PC-9 (cell line): Measurements from ENCODE around the gene CYBA. TPM values are rescaled to one million over a fixed set of nuclear protein-coding genes. Genes with fewer than 3 reads are reported as not detected.

Source experiments
- BruUV-seq: library from RNA; stranded (reverse); fragments of 400-500 nt; replicated peaks from 2 replicates; lab custom pipeline; 2021; lab: Mats Ljungman, UMichigan
- CTCF ChIA-PET: fragments of 300-600 bp; sonication (Branson Sonifier 250); formaldehyde crosslinking; loops from one replicate; lab custom pipeline; 2022; ENCODE audit warnings: antibody characterized with exemption; lab: Charles Lee
- POLR2A ChIA-PET: fragments of 300-600 bp; sonication (Branson Sonifier 250); formaldehyde crosslinking; loops from one replicate; lab custom pipeline; 2022; ENCODE audit warnings: antibody characterized with exemption; ENCODE audit not compliant: unreplicated experiment; lab: Charles Lee
- DNase-seq, 2 experiments: peaks; one replicate each; pipeline versions ENCODE4 v3.0.0 to v3.0.0-alpha.2; 2015 to 2022; ENCODE audit warnings: mixed read lengths in 1 of 2
- H2AFZ ChIP-seq: fragments of 200-600 bp; sonication (generic); 2 replicates; pipeline ENCODE4 v1.8.1; 2017; ENCODE audit warnings: antibody characterized with exemption
- H3F3A ChIP-seq: fragments of 200-600 bp; sonication (generic); 2 replicates; pipeline ENCODE4 v1.8.1; 2017; ENCODE audit warnings: antibody characterized with exemption, mild to moderate bottlenecking, low read depth; ENCODE audit not compliant: insufficient read depth
- H3K27ac ChIP-seq: fragments of 200-600 bp; sonication (generic); 2 replicates; pipeline ENCODE4 v1.6.1; 2016; ENCODE audit warnings: mixed run types
- H3K27me3 ChIP-seq: fragments of 200-600 bp; sonication (generic); 2 replicates; pipeline ENCODE4 v1.6.1; 2016; ENCODE audit warnings: low read depth, mixed run types; ENCODE audit not compliant: insufficient read depth
- H3K36me3 ChIP-seq: fragments of 200-600 bp; sonication (generic); 2 replicates; pipeline ENCODE4 v1.6.1; 2016; ENCODE audit warnings: low read depth, mixed run types
- H3K4me1 ChIP-seq: fragments of 200-600 bp; sonication (generic); replicated peaks from 2 replicates; pipeline ENCODE4 v1.6.1; 2016; ENCODE audit warnings: mixed run types; ENCODE audit not compliant: insufficient read depth
- H3K4me2 ChIP-seq: fragments of 200-600 bp; sonication (generic); 2 replicates; pipeline ENCODE4 v1.6.1; 2017; ENCODE audit warnings: mixed run types
- H3K4me3 ChIP-seq: fragments of 200-600 bp; sonication (generic); 2 replicates; pipeline ENCODE4 v1.6.1; 2016; ENCODE audit warnings: mixed run types
- H3K79me2 ChIP-seq: fragments of 200-600 bp; sonication (generic); 2 replicates; pipeline ENCODE4 v1.6.1; 2017; ENCODE audit warnings: low read depth, mixed run types
- H3K9me2 ChIP-seq: fragments of 200-600 bp; sonication (generic); 2 replicates; pipeline ENCODE4 v1.8.1; 2017; ENCODE audit warnings: mild to moderate bottlenecking; ENCODE audit not compliant: insufficient read depth
- H3K9me3 ChIP-seq: fragments of 200-600 bp; sonication (generic); 2 replicates; pipeline ENCODE4 v1.8.1; 2016; ENCODE audit warnings: low read depth; ENCODE audit not compliant: insufficient read depth
- H4K20me1 ChIP-seq: fragments of 200-600 bp; sonication (generic); 2 replicates; pipeline ENCODE4 v1.8.1; 2017; ENCODE audit not compliant: insufficient read depth
- CTCF ChIP-seq: fragments of 200-600 bp; sonication (generic); conservative IDR thresholded peaks from 2 replicates; pipeline ENCODE4 v1.6.1; 2017; ENCODE audit warnings: mixed run types, antibody characterized with exemption, mild to moderate bottlenecking, moderate library complexity
- EZH2 ChIP-seq: fragments of 200-600 bp; sonication (generic); IDR thresholded peaks from 2 replicates; pipeline ENCODE4 v1.8.0; 2017; ENCODE audit warnings: antibody characterized with exemption, low read depth
- intact Hi-C: fragments of 100-400 bp; cut with micrococcal nuclease; formaldehyde crosslinking; loops from one replicate; pipeline ENCODE4 v1.10.0; 2022; ENCODE audit not compliant: unreplicated experiment
- total RNA-seq: library from RNA; stranded (reverse); gene quantifications from 2 replicates; pipeline ENCODE4 v1.2.3, GENCODE V29; 2021

The CYBA gene
- total RNA-seq, 1 experiment from 2014 or later = 8.0 TPM

- Histone ChIP-seq H2AFZ (peak overlapping the region; percentile 92), H3K4me1 (peaks cover 20% of the 10 kb centered on the region), H3K79me2 (no peaks in the 10 kb centered on the region), H3K36me3 (no peaks in the 10 kb centered on the region), H3K27ac (no peak overlapping the region), H3K9me2 (no peaks in the 10 kb centered on the region), H3K27me3 (no peaks in the 10 kb centered on the region), H4K20me1 (no peaks in the 10 kb centered on the region), H3F3A (peaks cover 16% of the 10 kb centered on the region; the same call in 1 of the 2 replicates), H3K9me3 (no peaks in the 10 kb centered on the region), H3K4me2 (peak overlapping the region; percentile 90), H3K4me3 (peak overlapping the region; percentile 88)
- peak; percentile 46 to 61 for DNase-seq
- TF ChIP-seq CTCF = peak; percentile 83
- no peak for TF ChIP-seq EZH2
- CTCF ChIA-PET = no interaction called here
- POLR2A ChIA-PET = no interaction called here
- no TSS peak for BruUV-seq
- intact Hi-C loops = loop anchor here (5.0 to 10.0 kb wide), 2 partner anchors 127 to 231 kb away; partner anchors contain the start of genes APRT and ZFPM1
Observed at GRCh38 chr16:88685156-88686061, 34.6 kb upstream of the CYBA start.

DNA sequence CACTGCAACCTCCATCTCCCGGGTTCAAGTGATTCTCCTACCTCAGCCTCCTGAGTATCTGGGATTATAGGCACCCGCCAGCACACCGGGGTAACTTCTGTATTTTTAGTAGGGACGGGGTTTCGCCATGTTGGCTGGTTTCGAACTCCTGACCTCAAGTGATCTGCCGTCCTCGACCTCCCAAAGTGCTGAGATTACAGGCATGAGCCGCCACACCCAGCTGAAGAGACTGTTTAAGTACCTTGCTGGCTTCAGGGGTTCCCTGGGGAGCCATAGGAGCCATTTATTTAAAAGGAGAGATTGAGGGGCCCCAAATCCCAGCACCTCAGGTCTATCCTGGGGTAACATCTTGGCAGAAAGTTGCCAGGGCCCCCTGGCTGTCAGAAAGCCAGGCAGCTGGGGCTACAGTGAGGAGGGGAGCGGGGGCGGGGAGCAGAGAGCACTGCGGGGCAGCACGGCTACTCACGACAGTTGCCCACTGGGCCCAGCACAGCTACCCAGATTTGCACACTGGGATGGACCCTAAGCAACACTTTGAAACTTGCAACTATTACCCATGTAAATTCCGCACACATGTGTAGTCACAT is 33.8 kb upstream of the CYBA start:
- peaks cover 19% of the 10 kb centered on the region; the same call in 1 of the 2 replicates for H3F3A ChIP-seq
- no peaks in the 10 kb centered on the region for H3K79me2 ChIP-seq
- BruUV-seq = no TSS peak
- H3K9me2 ChIP-seq = no peaks in the 10 kb centered on the region
- H3K4me1 ChIP-seq = peaks cover 24% of the 10 kb centered on the region
- H3K36me3 ChIP-seq = no peaks in the 10 kb centered on the region
- TF ChIP-seq EZH2 = no peak
- intact Hi-C loops = loop anchor here (5.0 to 10.0 kb wide), 2 partner anchors 128 to 230 kb away; partner anchors contain the start of genes APRT and ZFPM1
- no peak overlapping the region for H2AFZ ChIP-seq
- peak overlapping the region; percentile 90; the same call in 1 of the 2 replicates for H3K4me2 ChIP-seq
- no peak for DNase-seq
- POLR2A ChIA-PET = no interaction called here
- no peaks in the 10 kb centered on the region for H3K27me3 ChIP-seq
- no peaks in the 10 kb centered on the region for H3K9me3 ChIP-seq
- H3K27ac ChIP-seq = no peak overlapping the region
- CTCF ChIA-PET = no interaction called here
- H4K20me1 ChIP-seq = no peaks in the 10 kb centered on the region
- H3K4me3 ChIP-seq = no peak overlapping the region

DNA sequence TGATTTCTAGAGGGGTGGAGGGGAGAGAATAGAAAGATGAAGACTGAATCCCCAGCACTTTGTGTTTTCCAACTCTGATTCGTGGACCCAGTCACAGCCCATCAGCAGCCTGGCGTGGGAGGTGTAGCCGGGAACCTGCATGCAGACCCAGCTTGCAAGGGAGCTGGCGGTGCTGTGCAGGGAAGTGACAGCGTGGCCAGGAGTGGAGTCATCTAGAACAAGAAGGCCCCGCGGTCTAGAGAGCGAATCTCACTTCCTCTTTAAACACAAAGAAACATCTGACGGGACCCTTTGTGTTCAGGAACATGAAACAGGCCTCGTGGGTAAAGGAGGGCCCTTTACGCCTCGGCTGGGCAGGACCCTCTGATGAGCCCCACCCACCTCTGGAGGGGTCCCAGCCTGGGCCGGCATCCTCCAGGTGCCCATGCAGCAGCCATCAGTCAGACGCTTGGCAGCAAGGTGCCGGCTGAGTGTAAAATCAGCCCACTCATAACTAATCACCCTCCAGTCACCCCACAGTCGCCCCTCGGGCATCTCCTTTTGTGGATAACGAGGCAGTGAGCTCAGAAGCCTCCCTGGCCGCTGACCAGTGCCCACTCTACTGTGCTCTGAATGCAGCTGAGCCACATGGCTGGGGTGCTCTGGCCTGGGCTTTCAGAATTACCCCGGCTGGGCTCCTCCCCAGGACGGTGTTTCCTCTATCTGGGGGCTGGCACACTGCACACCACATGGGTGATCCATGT is 31.0 kb upstream of the CYBA start:
- CTCF ChIA-PET = interaction anchor here (0.6 kb wide), 1 partner anchor 371 kb away, joined by 5 read pairs; no protein-coding TSS in a partner anchor

More for the DNA sequence above, 31.0 kb upstream of the CYBA start:
- TF ChIP-seq EZH2 (no peak), CTCF (no peak)
- Histone ChIP-seq H3K4me1 (peaks cover 22% of the 10 kb centered on the region), H2AFZ (no peak overlapping the region), H3K79me2 (no peaks in the 10 kb centered on the region), H3K27me3 (no peaks in the 10 kb centered on the region), H3K36me3 (no peaks in the 10 kb centered on the region), H3K9me2 (no peaks in the 10 kb centered on the region), H3K9me3 (no peaks in the 10 kb centered on the region), H3F3A (peaks cover 17% of the 10 kb centered on the region; the same call in 1 of the 2 replicates), H3K27ac (no peak overlapping the region), H3K4me2 (no peak overlapping the region), H3K4me3 (no peak overlapping the region), H4K20me1 (no peaks in the 10 kb centered on the region; the same call in 1 of the 2 replicates)
- no TSS peak for BruUV-seq
- intact Hi-C loops = loop anchor here (10.0 kb wide), 1 partner anchor 227 kb away; the partner anchor contains the start of gene ZFPM1
- POLR2A ChIA-PET = no interaction called here
- no peak for DNase-seq
